ENCODE data around the gene TPM2. TPM values are rescaled to one million over a fixed set of nuclear protein-coding genes. Genes with fewer than 3 reads are reported as not detected.

Gene TPM2
- total and polyA plus RNA-seq, 9 of the 15 experiments (the other 6 are each of a cell fraction or from before 2014, with no cell fraction given): 0.28 to 16.1 (median 4.5) TPM

DNA sequence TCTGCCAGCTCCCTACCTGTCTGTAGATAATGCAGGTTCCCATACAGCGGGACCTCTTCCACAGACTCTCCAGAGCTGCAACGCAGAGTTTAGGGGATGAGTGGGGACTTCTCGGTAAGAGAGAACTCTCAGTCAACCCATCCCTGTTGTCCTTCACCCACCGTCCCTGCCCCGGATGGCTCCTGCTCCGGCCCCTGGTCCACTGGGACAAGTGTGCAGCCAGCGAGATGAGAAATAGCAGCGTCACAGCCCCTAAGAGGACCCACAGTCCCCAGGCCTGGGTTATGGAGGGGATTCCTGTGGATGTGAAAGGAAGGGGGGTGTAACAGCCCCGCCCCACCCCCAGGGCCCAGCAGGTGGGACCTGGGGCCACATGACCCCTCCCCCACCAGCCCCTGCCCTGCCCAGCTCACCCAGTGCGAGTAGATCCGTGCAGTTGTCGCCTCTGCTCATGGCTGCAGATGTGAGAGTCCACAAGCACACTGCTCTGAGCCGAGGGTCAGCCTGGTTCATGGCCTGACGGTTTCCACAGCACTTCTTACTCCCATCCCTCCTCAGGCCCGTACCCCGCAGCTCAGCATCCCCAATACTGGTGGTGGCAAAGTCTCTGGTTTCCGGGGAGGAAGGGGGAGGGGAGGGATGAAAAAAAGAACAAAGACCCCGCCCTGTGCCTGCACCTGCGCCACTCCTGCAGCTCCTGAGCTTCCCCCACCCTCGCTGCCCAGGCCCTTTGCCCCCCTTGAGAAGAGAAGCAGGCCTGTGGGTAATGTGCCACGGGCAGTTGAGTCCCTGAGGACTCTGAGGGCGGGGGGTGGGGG lies 39.2 kb downstream of the TPM2 start, which contains the start of gene SIT1:
Gene SIT1 (minus strand): TSS at position 591 of the 818 bp plus-strand sequence. CDS start 78 bp downstream, at position 513.
- H3K9me3 ChIP-seq (replicated peaks; ENCODE audit: control insufficient read depth, insufficient read depth, low read depth, low read length): no peaks in the 10 kb centered on the region
- TF ChIP-seq KHSRP (IDR thresholded peaks at IDR 0.05) (no peak), CBX3 (IDR thresholded peaks at IDR 0.05; ENCODE audit: borderline replicate concordance in 1 of 2, low read length in 2 of 2) (no peak), BRD9 (IDR thresholded peaks at IDR 0.05; ENCODE audit: low read depth, partially characterized antibody) (no peak), ESRRB (CRISPR knock-in tag; IDR thresholded peaks at IDR 0.05; ENCODE audit: borderline replicate concordance) (no peak)
- TF ChIP-seq, protein P1, sequence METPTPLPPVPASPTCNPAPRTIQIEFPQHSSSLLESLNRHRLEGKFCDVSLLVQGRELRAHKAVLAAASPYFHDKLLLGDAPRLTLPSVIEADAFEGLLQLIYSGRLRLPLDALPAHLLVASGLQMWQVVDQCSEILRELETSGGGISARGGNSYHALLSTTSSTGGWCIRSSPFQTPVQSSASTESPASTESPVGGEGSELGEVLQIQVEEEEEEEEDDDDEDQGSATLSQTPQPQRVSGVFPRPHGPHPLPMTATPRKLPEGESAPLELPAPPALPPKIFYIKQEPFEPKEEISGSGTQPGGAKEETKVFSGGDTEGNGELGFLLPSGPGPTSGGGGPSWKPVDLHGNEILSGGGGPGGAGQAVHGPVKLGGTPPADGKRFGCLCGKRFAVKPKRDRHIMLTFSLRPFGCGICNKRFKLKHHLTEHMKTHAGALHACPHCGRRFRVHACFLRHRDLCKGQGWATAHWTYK (CRISPR knock-in tag; IDR thresholded peaks at IDR 0.05): no peak
- H3K27ac ChIP-seq (ENCODE audit: extremely low read depth, low read depth, low read length): no peak within 1 kb of the TSS
- no TSS peak for BruUV-seq (replicated peaks)
- no peak for ATAC-seq
- intact Hi-C loops (cut with micrococcal nuclease): no loop called here
- DNase-seq (ENCODE audit: extremely low read depth in 1 of 4, low spot score in 3 of 4): no peak
- peaks cover 31 to 32% of the 10 kb centered on the region in 2 experiments for H3K4me1 ChIP-seq (replicated peaks in 1 of 2; ENCODE audit: control insufficient read depth in 2 of 2, insufficient read depth in 2 of 2, low read length in 2 of 2)
- ChIA-PET CTCF (ENCODE audit: low intra/inter-chr PET ratio) (no interaction called here), POLR2A (interaction anchor here (0.6 to 0.7 kb wide), 3 partner anchors 86 to 1351 kb away, joined by 3 read pairs; no protein-coding TSS in a partner anchor)
- in situ Hi-C loops (cut with MboI): no loop called here
- no peaks in the 10 kb centered on the region for H3K27me3 ChIP-seq (ENCODE audit: control insufficient read depth in 2 of 2, insufficient read depth in 2 of 2, low read length in 2 of 2)
- H2AFZ ChIP-seq (ENCODE audit: low read depth, low read length): peak within 1 kb of the TSS; percentile 55; the same call in 1 of the 2 replicates
- 60% methylated on average over 11 of the region's 22 CpGs for WGBS (ENCODE audit: insufficient coverage, low coverage, missing lambda C conversion rate)
- H3K79me2 ChIP-seq (ENCODE audit: control insufficient read depth, insufficient read depth, low read length): no peaks in the 10 kb centered on the region
- no peak within 1 kb of the TSS for H3K4me3 ChIP-seq
- no peaks in the 10 kb centered on the region for H3K36me3 ChIP-seq (ENCODE audit: control insufficient read depth, insufficient read depth, low read length)
- no peak for FAIRE-seq
- no peaks in the 10 kb centered on the region for H3K9me1 ChIP-seq (ENCODE audit: control insufficient read depth, insufficient read depth, low read length)
- H3K4me2 ChIP-seq (ENCODE audit: insufficient read depth, low read length): no peak within 1 kb of the TSS
- no peaks in the 10 kb centered on the region for H4K20me1 ChIP-seq (replicated peaks; ENCODE audit: control insufficient read depth, insufficient read depth, low read length)
- peak within 1 kb of the TSS in 1 of 2 experiments; percentile 78; a peak in 2 of 4 replicates for H3K9ac ChIP-seq (ENCODE audit: insufficient read depth in 1 of 2, low read depth in 2 of 2, low read length in 2 of 2)
